Activated T-cell treated with anti-CD3 and anti-CD28 coated beads, Interleukin-2, amount 50 U/mL, for 1 hour (primary cell): ENCODE measurements around the gene CKB.

Source experiments
- DNase-seq: peaks from one replicate; pipeline ENCODE4 v3.0.0-alpha.2; 2020

Gene CKB

GRCh38 chr14:103510724-103511693 lies 11.6 kb downstream of the CKB start:
- DNase-seq: no peak

GRCh38 chr14:103509864-103510723 lies 12.5 kb downstream of the CKB start:
- no peak for DNase-seq

GRCh38 chr14:103508521-103509329 lies 13.9 kb downstream of the CKB start:
- no peak for DNase-seq

- no peak for DNase-seq
Measured at GRCh38 chr14:103507751-103508150, 14.9 kb downstream of the CKB start.

GRCh38 chr14:103504991-103505565 lies 17.6 kb downstream of the CKB start:
- DNase-seq: no peak

- DNase-seq: no peak
Measured at GRCh38 chr14:103503296-103503695, 19.3 kb downstream of the CKB start.

- DNase-seq: no peak
Measured at GRCh38 chr14:103502877-103503276, 19.8 kb downstream of the CKB start.

GRCh38 chr14:103501921-103502669 lies 20.5 kb downstream of the CKB start:
- no peak for DNase-seq

- DNase-seq: no peak
Measured at GRCh38 chr14:103501041-103501870, 21.4 kb downstream of the CKB start.

- DNase-seq: peak; percentile 78
Measured at GRCh38 chr14:103500148-103500990, 22.3 kb downstream of the CKB start.

GRCh38 chr14:103499709-103500108 lies 22.9 kb downstream of the CKB start:
- no peak for DNase-seq

- DNase-seq: no peak
Measured at GRCh38 chr14:103496776-103497175, 25.9 kb downstream of the CKB start.

- no peak for DNase-seq
Measured at GRCh38 chr14:103495854-103496253, 26.8 kb downstream of the CKB start.

GRCh38 chr14:103492156-103492925 lies 30.3 kb downstream of the CKB start:
- no peak for DNase-seq

- DNase-seq: no peak
Measured at GRCh38 chr14:103491691-103492090, 30.9 kb downstream of the CKB start.

GRCh38 chr14:103489621-103490020 lies 33.0 kb downstream of the CKB start:
- no peak for DNase-seq

GRCh38 chr14:103488960-103489359 lies 33.7 kb downstream of the CKB start:
- no peak for DNase-seq

GRCh38 chr14:103488071-103488470 lies 34.6 kb downstream of the CKB start:
- DNase-seq: no peak

- DNase-seq: no peak
Measured at GRCh38 chr14:103485504-103485903, 37.1 kb downstream of the CKB start.
